HFFc6 (cell line): ENCODE results near the gene ZNF473. TPM values are rescaled to one million over a fixed set of nuclear protein-coding genes. Genes with fewer than 3 reads are reported as not detected.

Experiments
- DNase-seq: peaks from one replicate; pipeline ENCODE4 v3.0.0-alpha.2; 2018
- H3K27ac Mint-ChIP-seq: 2 replicates; pipeline ENCODE4 v1.8.0; 2020; ENCODE audit warnings: mild to moderate bottlenecking, mixed read lengths
- H3K27me3 Mint-ChIP-seq: 2 replicates; pipeline ENCODE4 v1.8.0; 2021; ENCODE audit warnings: mild to moderate bottlenecking, moderate library complexity, mixed read lengths; ENCODE audit not compliant: insufficient read depth
- H3K36me3 Mint-ChIP-seq: 2 replicates; pipeline ENCODE4 v1.8.0; 2021; ENCODE audit warnings: low read depth, mixed read lengths
- H3K4me1 Mint-ChIP-seq: 2 replicates; pipeline ENCODE4 v1.8.0; 2020; ENCODE audit warnings: low read depth, mixed read lengths
- H3K4me3 Mint-ChIP-seq: 2 replicates; pipeline ENCODE4 v1.8.0; 2020; ENCODE audit warnings: mild to moderate bottlenecking, moderate library complexity, mixed read lengths
- H3K9me3 Mint-ChIP-seq: 2 replicates; pipeline ENCODE4 v1.8.0; 2020; ENCODE audit warnings: mild to moderate bottlenecking, mixed read lengths
- total RNA-seq, 6 experiments: library from RNA; stranded (reverse); fragmentation: NEBNext Ultra II Directional; extraction: Animal tissue kit (Norgen Biotek cat#: 25700); gene quantifications; 2 replicates in 1 of 6; 3 replicates in 5 of 6; pipeline ENCODE4 v1.2.3, GENCODE V29; 2021
- TF ChIP-seq, protein P1 (sequence below): fragments of 200-600 bp; sonication (generic); IDR thresholded peaks from 2 replicates; pipeline ENCODE4 v1.5.0; 2021; ENCODE audit warnings: antibody characterized with exemption, mild to moderate bottlenecking

ZNF473 gene
- total RNA-seq, 6 experiments from 2014 or later = 5.4 to 7.4 (median 6.6) TPM

DNA sequence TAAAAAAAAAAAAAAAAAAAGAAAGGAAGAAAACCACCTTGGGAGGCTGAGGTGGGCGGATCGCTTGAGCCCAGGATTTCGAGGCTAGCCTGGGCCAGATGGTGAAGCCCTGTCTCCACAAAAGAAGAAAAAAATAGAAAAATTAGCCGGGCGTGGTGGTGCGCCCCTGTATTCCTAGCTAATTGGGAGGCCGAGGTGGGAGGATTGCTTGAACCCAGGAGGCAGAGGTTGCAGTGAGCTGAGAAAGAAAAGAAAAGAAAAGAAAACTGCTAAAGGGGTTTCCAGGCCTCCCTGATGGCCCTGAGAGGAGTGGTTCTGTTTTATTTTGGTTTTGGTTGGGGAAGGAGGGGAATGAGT, 723 bp downstream of the ZNF473 start:
- H3K27me3 Mint-ChIP-seq = peaks cover 6% of the 10 kb centered on the region; the same call in 1 of the 2 replicates
- peak overlapping the region; percentile 51 for H3K27ac Mint-ChIP-seq
- TF ChIP-seq, protein P1, sequence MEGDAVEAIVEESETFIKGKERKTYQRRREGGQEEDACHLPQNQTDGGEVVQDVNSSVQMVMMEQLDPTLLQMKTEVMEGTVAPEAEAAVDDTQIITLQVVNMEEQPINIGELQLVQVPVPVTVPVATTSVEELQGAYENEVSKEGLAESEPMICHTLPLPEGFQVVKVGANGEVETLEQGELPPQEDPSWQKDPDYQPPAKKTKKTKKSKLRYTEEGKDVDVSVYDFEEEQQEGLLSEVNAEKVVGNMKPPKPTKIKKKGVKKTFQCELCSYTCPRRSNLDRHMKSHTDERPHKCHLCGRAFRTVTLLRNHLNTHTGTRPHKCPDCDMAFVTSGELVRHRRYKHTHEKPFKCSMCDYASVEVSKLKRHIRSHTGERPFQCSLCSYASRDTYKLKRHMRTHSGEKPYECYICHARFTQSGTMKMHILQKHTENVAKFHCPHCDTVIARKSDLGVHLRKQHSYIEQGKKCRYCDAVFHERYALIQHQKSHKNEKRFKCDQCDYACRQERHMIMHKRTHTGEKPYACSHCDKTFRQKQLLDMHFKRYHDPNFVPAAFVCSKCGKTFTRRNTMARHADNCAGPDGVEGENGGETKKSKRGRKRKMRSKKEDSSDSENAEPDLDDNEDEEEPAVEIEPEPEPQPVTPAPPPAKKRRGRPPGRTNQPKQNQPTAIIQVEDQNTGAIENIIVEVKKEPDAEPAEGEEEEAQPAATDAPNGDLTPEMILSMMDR = no peak
- H3K36me3 Mint-ChIP-seq = peaks cover 29% of the 10 kb centered on the region
- no peak for DNase-seq
- H3K9me3 Mint-ChIP-seq = peaks cover 7% of the 10 kb centered on the region
- peaks cover 37% of the 10 kb centered on the region for H3K4me1 Mint-ChIP-seq
- peak overlapping the region; percentile 99 for H3K4me3 Mint-ChIP-seq

DNA sequence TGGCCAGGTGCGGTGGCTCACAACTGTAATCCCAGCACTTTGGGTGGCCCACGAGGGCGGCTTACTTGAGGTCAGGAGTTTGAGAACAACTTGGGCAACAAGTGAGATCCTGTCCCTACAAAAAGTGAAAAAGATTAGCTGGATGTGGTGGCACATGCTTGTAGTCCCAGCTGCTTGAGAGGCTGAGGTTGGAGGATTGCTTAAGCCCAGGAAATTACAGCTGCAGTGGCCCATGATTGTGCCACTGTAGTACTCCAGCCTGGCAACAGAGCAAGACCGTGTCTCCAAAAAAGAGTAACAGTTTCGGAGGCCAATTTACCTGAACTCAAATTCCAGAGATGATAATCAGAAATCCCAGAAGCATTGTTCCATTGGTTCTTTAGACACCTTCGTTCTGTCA, 4.4 kb downstream of the ZNF473 start:
- DNase-seq = no peak
- no peak overlapping the region for H3K27ac Mint-ChIP-seq
- peaks cover 18% of the 10 kb centered on the region for H3K4me1 Mint-ChIP-seq
- TF ChIP-seq, protein P1 = no peak
- peaks cover 3% of the 10 kb centered on the region; the same call in 1 of the 2 replicates for H3K27me3 Mint-ChIP-seq
- no peak overlapping the region for H3K4me3 Mint-ChIP-seq
- H3K36me3 Mint-ChIP-seq = peaks cover 56% of the 10 kb centered on the region
- peaks cover 7% of the 10 kb centered on the region for H3K9me3 Mint-ChIP-seq

DNA sequence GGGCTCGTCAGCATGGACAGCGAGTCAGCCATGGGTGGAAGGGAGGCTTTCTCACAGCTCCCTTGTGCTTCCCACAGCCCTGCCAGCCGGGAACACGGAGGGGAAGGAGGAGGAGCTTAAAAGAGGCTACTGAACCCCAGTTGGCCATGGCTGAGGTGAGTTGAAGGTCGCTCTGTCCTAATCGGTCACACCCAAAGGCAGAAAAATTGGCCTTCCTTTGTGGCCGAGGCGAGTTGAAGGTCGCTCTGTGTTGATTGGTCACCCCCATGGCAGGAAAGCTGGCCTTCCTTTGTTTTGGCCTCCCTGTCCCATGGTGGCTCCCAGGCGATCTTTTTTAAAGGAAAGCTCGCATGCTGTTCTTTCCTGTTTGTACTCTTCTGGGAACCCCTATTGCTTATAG, 5.1 kb downstream of the ZNF473 start:
- Mint-ChIP-seq H3K4me3 (no peak overlapping the region), H3K4me1 (peaks cover 15% of the 10 kb centered on the region), H3K27me3 (no peaks in the 10 kb centered on the region), H3K9me3 (peaks cover 4% of the 10 kb centered on the region), H3K27ac (no peak overlapping the region), H3K36me3 (peaks cover 61% of the 10 kb centered on the region)
- TF ChIP-seq, protein P1 = no peak
- DNase-seq = no peak

DNA sequence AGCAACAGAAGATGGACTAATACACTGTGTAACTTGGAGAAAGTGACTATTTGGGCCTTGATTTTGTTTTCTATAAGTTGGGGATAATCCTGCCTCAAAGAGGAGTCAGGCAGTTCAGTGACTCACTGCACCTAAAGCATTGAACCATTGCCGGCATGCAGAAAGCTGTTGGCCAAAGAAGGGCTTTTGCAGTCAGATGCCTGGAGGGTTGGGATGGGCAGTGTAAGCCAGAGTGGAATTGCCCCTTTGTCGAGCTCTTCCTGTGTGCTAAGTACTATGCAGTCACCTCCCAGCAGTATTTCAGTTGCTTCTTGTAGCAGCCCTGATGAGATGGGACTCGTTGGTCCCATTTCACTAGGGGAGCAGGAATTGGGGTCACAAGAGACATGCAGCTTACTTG, 11.1 kb downstream of the ZNF473 start:
- Mint-ChIP-seq H3K4me3 (no peak overlapping the region), H3K36me3 (peaks cover 78% of the 10 kb centered on the region), H3K27ac (no peak overlapping the region), H3K9me3 (peaks cover 1% of the 10 kb centered on the region; the same call in 1 of the 2 replicates), H3K4me1 (peaks cover 6% of the 10 kb centered on the region; the same call in 1 of the 2 replicates), H3K27me3 (no peaks in the 10 kb centered on the region)
- no peak for DNase-seq
- TF ChIP-seq, protein P1 = no peak

DNA sequence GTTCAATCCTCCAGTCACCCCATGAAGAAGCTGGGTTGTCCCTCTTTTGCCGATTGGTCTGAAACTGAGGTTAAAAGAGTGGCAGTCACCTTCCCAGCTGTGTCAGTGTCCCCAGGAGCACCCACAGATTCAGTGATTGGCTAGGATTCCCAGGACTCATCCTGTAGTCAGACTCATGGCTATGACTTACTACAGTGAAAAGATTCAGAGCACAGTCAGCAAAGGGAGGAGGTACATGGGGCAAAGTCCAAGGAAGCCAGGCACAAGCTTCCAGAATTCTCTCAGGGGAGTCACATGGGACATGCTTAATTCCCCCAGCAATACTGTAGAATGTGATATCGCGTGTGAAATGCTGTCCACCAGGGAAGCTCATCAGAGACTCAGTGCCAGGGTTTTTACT, 14.2 kb downstream of the ZNF473 start:
- Mint-ChIP-seq H3K9me3 (peaks cover 29% of the 10 kb centered on the region), H3K4me3 (no peak overlapping the region), H3K36me3 (peaks cover 80% of the 10 kb centered on the region), H3K27ac (no peak overlapping the region), H3K27me3 (no peaks in the 10 kb centered on the region), H3K4me1 (peaks cover 6% of the 10 kb centered on the region; the same call in 1 of the 2 replicates)
- no peak for DNase-seq
- TF ChIP-seq, protein P1 = no peak

DNA sequence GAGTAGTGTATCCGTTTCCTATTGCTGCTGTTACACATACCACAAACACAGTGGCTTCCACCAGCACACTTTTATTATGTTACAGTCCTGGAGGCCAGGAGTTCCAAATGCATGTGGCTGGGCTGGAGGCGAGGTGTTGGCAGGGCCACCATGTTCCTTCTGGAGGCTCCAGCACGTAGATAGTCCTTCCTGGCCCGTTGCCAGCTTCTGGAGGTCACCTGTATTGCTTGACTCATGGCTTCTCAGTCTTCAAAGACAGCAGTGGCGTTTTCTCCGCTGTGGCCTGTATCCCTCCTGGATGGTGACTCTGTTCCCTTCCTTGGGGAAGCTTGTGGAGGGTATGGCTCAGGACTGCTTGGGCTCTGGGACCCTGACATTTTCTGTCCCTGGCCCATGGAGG, 15.2 kb downstream of the ZNF473 start:
- H3K9me3 Mint-ChIP-seq = peaks cover 39% of the 10 kb centered on the region
- no peak overlapping the region for H3K4me3 Mint-ChIP-seq
- no peak overlapping the region for H3K27ac Mint-ChIP-seq
- H3K36me3 Mint-ChIP-seq = peaks cover 81% of the 10 kb centered on the region
- H3K4me1 Mint-ChIP-seq = peaks cover 6% of the 10 kb centered on the region; the same call in 1 of the 2 replicates
- no peaks in the 10 kb centered on the region; the same call in 1 of the 2 replicates for H3K27me3 Mint-ChIP-seq
- DNase-seq = no peak
- TF ChIP-seq, protein P1 = no peak
